Measurements from ENCODE around the gene IMP3.
A peak's percentile ranks its signal among the peaks of the same experiment; 100 is the strongest.
"Not testable (repeated sequence)": the region's sequence is repeated elsewhere in the genome, so short reads cannot be mapped to it uniquely, and the experiment has no call there.

Gene IMP3

DNA sequence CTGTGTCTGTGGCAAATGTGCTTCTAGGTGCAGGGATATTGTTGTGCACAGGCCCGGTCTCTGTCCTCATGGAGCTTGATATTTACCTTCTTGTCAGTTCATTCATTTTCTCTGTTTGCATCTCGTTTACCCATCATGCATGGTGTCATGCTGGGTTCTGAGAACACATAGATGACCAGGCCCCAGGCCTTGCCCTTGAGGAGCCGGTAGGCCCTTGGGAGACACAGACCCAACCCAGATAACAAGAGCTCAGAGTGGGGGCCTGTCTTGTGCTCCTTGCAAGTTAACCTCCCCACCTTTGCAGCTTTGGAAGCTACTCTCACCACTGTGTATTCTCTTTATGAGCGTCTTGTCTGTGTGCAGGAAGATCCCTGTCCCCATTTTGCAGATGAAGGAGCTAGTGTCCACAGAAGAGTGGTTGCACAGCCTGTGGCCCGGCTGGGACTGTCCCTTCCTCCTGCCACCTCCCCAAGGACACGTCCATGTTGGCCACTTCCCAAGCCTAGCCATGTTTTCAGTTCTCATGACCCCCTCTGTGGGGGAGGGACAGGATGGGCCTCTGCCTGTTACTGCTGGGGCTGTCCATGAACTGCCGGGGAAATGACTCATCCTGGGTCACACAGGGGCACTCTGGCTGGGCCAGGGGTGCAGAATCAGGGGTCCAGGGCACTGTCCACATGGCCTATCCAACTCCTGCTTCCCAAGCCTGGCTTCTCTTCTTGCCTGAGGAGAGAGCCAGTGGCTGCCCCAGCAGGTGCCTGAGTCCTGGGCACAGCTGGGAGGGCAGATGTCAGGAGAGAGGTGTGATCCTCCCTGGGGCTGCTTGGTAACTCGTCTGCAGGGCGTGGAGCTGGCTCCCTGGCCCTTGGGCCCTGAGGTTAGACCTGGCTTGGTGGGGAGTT is 11.1 kb upstream of the IMP3 start:
- no peak for DNase-seq

DNA sequence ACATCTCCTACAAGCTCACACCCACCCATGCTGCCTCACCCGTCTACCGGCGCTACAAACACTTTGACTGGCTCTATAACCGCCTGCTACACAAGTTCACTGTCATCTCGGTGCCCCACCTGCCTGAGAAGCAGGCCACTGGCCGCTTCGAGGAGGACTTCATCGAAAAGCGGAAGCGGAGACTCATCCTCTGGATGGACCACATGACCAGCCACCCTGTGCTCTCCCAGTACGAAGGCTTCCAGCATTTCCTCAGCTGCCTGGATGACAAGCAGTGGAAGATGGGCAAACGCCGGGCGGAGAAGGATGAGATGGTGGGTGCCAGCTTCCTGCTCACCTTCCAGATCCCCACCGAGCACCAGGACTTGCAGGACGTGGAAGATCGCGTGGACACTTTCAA is 9.8 kb upstream of the IMP3 start:
- no peak for DNase-seq

DNA sequence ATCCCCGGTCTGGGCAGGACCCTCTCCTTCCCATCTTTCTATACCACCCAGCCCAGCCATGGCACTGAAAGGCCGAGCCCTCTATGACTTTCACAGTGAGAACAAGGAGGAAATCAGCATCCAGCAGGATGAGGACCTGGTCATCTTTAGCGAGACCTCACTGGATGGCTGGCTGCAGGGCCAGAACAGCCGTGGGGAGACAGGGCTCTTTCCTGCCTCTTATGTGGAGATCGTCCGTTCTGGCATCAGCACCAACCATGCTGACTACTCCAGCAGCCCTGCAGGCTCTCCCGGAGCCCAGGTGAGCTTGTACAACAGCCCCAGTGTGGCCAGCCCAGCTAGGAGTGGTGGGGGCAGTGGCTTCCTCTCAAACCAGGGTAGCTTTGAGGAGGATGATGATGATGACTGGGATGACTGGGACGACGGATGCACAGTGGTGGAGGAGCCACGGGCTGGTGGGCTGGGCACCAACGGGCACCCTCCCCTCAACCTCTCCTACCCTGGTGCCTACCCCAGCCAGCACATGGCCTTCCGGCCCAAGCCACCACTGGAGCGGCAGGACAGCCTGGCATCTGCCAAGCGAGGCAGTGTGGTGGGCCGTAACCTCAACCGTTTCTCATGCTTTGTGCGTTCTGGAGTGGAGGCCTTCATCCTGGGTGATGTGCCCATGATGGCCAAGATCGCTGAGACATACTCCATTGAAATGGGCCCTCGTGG is 9.2 kb upstream of the IMP3 start:
- DNase-seq, result no peak

DNA sequence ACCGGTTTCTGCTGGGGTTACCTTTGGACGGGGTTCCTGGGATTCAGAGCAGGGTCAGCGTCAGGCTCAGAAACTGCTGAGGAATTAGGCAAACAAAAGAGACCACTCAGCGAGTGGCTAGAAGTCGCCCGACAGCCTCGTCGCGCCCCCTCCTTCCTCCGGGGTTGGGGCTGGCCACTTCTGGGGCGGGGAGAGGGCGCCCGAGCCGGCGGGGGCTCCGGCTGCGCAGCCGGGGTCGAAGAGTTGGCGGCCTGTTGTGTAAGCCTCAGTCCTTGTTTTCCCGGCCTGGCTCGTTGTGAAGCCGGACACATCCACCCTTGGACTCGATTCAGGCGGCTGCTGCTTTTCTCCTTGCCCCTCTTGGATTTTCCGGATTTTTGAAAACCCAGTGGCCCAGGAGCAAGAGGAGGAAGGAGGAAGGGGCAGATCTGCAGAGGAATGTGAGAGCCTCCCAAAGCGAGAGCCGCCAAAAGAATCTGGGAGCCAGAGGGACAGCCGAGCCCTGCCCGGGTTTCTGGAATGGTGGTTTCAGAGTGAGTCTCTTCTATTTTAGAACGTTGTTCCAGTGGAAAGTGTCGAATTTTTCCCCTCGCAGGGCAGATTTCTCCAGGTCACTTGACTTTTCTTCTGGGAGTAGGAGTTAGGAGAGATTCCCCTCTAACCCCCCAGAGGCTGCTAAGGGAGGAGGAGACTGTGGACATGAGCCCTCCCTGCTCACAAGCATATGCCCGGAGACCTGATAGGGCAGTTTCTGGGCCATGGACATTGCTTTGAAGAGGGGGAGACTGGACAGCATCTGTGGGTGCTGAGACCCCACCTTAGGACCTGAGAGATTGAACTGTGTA is 8.4 kb upstream of the IMP3 start:
- DNase-seq, result no peak

DNA sequence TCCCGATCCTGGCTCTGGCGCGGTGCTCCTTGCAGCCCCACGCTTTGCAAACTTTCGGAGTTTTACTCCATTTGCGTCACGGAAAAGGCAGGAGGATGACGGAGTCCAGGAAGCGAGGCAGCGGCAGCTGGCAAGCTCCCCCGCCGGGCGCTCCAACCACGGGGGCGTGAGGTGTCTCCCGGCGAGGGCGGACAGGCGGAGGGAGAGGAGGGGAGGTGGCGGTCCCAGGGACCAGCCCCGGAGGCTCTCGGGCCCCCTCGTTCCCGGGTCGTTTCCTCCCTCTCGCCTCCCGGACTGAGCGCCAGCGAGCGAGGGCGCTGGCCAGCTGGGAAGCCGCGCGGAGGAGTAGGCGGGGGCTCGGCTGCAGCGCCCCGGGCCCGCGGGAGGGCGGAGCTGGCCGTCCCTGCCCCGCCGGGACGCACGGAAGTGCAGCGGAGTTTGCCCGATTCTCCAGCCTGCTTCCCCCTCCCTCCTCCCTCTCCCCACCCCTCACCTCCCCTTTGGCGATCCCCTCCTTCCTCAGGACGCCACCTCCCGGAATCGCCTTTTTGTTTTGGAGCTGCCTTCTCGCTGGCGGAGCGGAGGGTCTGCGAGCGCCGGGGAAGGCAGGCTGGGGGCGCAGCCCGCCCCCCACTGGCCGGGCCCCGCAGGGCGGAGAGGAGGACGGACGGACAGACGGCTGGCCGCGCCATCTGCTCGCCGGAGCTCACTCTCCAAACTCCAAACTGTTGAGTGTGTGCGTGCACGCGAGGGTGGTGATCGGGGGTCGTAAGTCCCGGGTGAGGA is 7.5 kb upstream of the IMP3 start, which contains the start of gene SNX33:
TSS of gene SNX33 (plus strand) at position 543 of the 786 bp plus-strand sequence. CDS start 1,191 bp downstream, outside the sequence.
- peak; percentile 53 for DNase-seq

DNA sequence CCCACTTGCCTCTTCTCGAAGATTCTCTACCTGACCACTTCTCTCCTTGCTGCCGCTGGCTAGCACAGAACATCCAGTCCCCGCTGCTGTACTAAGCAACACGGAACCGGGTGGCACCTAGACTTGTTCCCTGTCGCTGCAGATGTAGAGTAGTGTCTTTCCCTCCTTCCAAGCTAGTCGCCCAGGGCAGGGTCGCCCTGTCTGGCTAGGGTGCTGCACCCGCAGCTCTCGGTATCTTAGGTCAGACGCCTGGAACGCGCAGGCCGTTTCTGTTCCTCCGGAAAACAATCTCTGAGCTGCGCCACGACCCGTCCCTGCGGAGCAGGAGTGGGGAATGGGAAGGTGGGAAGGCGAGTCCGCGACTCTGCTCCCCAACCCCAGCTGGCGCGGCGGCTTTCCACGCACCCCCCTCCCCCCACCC is 6.9 kb upstream of the IMP3 start:
- DNase-seq, result no peak

DNA sequence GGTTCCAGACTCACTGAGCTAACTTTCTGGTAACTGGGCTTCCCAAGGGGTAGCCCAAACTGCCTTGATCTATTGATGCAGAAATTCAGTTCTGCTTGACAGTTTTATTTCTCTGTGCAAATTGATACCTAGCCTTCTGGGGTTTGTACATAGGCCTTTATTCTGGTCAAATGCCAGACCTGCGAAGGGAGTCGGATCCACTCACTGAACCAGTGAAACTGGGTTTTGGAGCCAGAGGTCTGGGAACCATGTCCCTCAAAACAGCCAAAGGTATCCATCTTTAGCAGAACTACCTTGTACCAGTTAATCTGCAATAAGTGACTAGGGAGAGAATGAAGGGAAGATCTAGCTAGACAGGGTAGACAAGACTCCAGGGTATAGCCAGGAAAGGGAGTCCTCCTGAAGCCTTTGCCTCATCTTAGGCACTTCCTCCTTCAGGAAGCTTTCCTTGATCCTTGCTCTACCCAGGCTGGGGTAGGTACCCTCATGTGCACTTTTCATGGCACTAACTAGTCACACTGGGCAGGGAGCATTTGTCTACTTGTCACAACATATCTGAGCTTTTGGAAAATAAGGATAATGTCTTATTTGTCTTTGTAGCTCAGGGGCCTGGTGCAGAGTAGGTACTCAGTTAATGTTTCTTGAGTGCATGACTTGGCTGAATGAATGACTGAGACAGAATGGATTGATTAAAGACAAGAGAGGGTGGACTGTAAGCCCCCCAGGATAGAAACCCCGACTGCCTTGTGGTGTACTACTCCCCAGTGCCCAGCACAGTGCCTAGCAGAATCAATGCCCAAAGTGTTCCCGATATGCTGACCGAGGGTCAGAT is 6.3 kb upstream of the IMP3 start:
- DNase-seq, result no peak

DNA sequence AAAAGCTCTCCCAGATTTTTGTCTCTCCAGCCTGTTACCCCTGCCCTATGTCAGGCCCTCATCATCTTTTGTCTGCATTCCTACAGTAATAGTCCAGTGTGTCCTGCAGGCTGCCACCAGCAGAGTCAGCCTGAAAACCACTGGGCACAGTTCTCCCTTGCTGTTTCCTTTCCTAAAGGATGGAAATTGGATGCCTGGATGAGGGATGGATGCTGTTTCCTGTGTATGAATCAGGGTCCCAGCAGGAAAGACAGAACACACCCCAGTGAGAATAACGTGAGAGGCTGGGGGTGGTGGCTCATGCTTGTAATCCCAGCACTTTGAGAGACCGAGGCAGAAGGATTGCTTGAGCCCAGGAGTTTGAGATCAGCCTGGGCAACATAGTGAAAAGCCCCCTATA is 4.4 kb upstream of the IMP3 start:
- DNase-seq, result no peak

DNA sequence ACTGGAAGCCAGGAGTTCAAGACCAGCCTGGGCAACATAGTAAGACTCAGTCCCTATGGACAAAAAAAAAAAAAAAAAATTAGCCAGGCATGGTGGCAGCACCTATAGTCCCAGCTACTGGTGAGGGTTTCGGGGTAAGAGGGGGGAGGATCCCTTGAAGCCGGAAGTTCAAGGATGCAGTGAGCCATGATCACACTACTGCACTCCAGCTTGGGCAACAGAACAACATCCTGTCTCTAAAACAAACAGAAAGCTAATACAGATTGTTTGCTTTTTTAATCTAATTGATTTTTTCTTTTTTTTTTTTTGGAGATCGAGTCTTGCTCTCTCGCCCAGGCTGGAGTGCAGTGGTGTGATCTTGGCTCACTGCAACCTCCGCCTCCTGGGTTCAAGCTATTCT is 1.6 kb upstream of the IMP3 start:
- no peak for DNase-seq

DNA sequence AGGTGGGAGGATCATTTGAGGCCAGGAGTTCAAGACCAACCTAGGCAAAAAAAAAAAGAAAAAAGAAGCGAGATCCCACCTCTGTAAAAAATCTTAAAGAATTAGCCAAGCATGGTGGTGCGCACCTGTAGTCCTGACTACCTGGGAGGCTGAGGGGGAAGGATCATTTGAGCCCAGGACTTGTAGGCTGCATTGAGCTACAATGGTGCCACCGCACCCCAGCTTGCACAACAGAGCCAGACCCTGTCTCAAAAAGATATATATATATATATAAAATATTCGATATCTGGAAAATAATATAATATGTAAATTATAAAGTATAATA is 1.1 kb upstream of the IMP3 start:
- DNase-seq, result no peak

DNA sequence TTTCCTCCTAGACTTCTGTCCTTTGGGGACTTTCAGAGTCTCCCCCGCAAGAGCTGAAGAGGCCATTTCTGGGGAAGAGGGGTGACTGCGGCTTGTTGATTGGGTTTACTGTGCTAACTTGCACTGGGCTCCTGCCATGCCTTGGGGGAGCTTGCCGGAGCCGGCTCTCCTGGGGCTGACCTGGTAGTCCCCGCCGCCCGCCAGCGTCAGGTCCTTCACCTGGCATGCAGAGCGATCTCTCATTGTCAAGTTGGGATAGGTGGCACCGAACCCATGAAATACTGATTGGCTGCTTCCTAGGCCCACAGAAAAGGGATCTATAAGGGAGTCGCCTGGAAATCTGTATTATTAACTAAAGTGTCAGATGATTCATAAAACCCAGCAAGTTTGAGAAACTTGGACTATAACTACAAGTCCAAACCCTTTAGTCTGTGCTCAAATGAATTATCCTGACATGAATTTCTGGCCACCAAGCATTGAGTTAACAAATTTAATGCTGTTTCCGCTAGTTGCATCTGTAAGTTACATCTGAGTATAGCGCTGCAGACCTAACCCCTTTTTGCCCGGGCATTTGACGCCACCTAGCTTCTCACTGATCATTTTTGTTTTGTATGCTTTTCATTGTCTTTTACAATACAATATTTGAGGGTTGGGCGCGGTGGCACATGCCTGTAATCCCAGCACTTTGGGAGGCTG is 607 bp upstream of the IMP3 start:
- peak; percentile 27 for DNase-seq

DNA sequence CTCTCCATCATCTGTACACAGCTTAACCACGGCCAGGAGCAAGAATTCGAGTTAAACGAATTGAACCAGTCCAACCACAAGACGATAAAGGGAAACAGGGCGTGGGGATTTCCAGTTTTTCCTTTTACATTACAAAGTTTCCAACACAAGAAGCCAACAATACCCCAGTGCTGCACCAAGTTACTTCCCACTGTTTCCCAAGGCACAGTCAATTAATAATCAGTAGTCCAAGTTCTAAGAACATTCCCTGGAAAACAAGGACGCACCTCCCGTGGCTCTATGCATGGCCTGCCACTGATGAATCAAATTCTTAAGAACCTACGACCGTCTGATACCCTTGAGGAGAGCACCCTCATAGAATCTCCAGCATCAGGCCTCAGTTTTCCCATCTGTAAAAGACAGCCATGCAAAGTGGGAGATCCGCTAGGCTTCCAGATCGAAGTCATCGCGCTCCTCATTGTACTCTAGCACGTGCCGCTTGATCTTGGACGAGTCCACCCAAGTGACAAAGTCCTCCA is 774 bp downstream of the IMP3 start:
- DNase-seq, result no peak

DNA sequence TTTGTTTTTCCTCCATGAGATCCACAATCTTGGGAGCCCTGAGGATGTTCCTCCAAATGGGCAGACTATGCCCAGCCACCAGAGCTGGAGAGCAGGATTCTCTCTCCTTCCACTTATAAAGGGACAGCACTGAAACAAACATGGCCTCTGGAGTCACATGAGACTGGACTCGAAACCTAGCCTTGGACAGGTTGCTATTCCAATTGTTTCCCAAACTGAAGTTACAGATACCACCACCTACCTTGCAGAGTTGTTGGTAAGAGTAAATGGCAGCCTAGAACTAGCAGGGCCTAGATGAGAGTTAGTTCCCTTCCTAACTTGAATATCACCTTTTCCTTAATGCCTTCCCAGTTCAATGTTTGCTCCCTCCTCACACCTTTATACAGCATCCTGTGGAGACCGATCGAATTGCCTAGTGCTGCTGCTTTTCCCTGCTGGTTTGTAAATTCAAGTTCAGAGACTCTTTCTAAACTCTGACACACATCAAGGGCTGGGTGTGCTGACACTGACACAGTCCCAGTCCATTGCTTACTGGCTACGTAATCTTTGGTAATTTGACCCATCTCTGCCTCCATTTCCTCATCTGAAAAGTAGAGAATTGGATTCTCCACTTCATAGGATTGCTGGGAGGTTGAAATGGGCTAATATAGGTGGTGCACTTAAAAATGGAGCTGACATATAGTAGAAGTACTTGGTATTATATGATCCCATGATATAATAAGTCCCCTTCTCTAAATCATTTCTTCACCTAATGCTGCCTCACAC is 2.6 kb downstream of the IMP3 start:
- DNase-seq, result no peak

DNA sequence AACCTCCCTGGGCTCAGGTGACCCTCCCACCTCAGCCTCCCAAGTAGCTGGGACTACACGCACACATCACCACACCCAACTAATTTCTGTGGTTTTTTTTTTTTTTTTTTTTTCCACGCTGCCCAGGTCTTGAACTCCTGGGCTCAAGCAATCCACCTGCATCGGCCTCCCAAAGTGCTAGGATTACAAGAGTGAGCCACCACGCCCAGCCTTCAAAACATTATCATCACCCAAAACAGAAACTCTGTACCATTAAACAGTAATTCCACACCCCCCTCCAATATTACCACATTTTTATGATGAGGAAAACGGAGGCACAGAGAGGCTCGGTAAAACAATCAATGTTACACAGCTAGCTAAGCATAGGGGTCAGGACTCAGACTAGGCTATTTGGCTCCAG is 4.0 kb downstream of the IMP3 start:
- DNase-seq, result no peak

DNA sequence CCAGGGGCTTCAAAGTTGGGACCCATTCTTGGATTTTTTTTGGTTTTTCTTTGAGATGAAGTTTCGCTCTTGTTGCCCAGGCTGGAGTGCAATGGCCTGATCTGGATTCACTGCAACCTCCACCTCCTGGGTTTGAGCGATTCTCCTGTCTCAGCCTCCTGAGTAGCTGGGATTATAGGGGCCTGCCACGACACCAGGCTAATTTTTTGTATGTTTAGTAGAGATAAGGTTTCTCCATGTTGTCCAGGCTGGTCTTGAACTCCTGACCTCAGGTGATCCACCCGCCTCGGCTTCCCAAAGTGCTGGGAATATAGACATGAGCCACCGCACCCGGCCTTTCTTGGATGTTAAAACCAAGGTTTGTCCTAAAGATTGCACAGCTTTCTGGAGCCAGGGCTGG is 6.1 kb downstream of the IMP3 start:
- DNase-seq, result not testable (repeated sequence)

DNA sequence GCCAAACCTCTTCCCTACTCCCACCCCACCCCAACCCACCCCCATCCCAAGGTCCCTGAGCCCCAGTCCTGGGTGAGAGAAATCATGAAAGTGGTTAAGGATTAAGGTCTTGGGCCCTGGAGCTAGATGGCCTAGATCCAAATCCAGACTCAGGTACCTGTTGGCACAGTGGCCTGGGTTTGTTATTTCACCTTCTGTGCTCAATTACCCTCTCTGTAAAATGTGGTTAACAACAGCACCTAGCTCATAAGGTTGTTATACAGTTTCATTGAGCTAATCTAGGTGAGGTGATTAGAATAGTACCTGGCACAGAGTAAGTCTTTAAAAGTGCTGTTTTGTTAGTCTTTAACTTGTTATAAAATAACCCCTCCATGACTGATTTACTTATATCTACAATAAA is 8.1 kb downstream of the IMP3 start:
- DNase-seq, result no peak

DNA sequence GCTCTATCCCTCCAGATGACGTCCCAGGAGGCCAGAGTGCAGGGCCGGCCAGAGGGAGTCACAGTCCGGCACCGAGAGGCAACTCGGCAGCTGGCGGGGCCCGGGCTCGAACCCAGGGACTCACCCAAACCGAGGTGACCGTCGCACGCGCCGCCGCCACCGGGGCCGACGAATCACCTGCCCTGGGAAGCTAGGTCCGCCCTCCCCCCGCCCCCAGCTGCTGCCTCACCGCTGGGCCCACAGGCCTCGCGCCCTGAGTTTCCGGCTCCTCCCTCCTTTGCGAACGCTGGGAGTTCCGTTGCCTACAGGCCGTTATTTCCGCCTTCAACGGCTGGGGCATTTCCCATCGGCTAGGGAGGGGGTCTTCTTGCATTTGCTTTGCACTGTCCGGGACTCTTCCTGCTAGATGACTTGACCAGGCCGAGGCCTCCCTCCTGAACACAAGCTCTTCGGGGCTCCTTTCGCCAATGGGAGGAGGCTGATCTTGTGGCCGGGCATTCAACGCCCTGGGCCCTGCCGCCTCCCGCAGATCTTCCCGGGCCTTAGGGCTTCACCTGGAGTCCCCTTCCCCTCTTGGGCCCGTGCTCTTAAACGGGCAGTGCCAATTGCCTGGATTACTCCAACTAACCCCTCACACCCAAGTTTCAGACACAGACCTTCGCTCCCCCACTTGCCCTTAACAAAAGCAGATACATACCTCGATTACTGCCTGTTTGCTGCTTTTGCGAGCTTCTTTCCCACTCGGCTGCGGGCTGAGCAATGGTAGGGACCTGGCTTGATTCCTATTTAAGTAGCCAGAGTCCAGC is 14.3 kb downstream of the IMP3 start, which contains the start of gene SNUPN:
TSS of gene SNUPN (minus strand) at position 184 of the 806 bp plus-strand sequence. CDS start 4,674 bp downstream, outside the sequence.
- DNase-seq, result peak; percentile 87

DNA sequence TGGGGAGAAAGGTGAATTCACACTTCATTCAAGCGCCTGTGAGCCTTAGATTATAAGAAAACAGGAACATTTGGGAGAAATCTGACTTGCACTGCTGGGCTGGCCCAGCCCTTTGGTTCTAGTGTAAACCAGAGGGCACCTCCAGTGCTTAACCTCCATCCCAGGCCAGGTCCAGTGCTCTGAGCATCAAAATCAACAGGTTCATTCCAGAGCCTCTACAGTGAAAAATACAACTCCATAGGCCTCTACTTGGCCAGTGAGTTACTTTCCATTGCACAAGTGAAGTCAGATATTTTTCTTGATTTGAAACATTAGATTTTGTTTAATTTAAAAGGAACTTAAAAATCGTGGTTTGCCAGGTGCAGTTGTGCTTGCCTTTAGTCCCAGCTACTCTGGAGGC is 17.5 kb downstream of the IMP3 start:
- no peak for DNase-seq
